GM12878 (cell line): ENCODE results near the gene KIF26A. TPM values are rescaled to one million over a fixed set of nuclear protein-coding genes. Genes with fewer than 3 reads are reported as not detected.

Source experiments
- ATAC-seq: fragments of 200-7000 bp; cut with Tn5 transposase; 3 replicates; pipeline ENCODE4 v1.9.1; 2020; ENCODE audit warnings: mild to moderate bottlenecking, moderate library complexity
- BruUV-seq: library from RNA; stranded (reverse); fragments of 400-500 nt; replicated peaks from 2 replicates; lab custom pipeline; 2021; lab: Mats Ljungman, UMichigan
- CTCF ChIA-PET: fragments of 300-600 bp; sonication (Branson Sonifier 250); formaldehyde crosslinking; extraction: SDS; loops from one replicate; lab custom pipeline; 2021; ENCODE audit warnings: inconsistent platforms; lab: Yijun Ruan, JAX
- POLR2A ChIA-PET: fragments of 350-600 bp; formaldehyde crosslinking; extraction: SDS; loops from one replicate; lab custom pipeline; 2021; ENCODE audit warnings: inconsistent platforms; lab: Charles Lee
- RAD21 ChIA-PET: fragments of 300-600 bp; sonication (Branson Sonifier 250); formaldehyde crosslinking; loops from one replicate; lab custom pipeline; 2023; ENCODE audit warnings: antibody characterized with exemption; ENCODE audit not compliant: unreplicated experiment; lab: Charles Lee
- SMC1A ChIA-PET: fragments of 300-600 bp; sonication (Branson Sonifier 250); formaldehyde crosslinking; loops from one replicate; lab custom pipeline; 2023; ENCODE audit not compliant: unreplicated experiment, uncharacterized antibody; lab: Charles Lee
- DNase-seq: peaks from one replicate; pipeline ENCODE4 v3.0.0-alpha.2; 2011; ENCODE audit warnings: low read depth, low spot score
- FAIRE-seq: peaks from 3 replicates; lab custom pipeline; 2011; peaks lifted over from hg19 to GRCh38; lab: Jason Lieb, UNC
- H2AFZ ChIP-seq: 2 replicates; pipeline ENCODE4 v1.6.0; 2011; ENCODE audit warnings: low read depth, low read length, control low read depth; ENCODE audit not compliant: control insufficient read depth
- H3K27ac ChIP-seq: 2 replicates; pipeline ENCODE4 v1.5.1; 2011; ENCODE audit warnings: control low read depth; ENCODE audit not compliant: control insufficient read depth, insufficient read depth
- H3K27me3 ChIP-seq, 2 experiments: replicated peaks in 1 of 2; 2 replicates each; pipeline versions ENCODE4 v1.6.0 to v1.6.1; 2011; ENCODE audit warnings: low read length in 1 of 2; ENCODE audit not compliant: control insufficient read depth in 2 of 2, insufficient read depth in 2 of 2
- H3K36me3 ChIP-seq, 2 experiments: 2 replicates each; pipeline ENCODE4 v1.5.1; 2011; ENCODE audit warnings: low read length in 1 of 2; ENCODE audit not compliant: control insufficient read depth in 2 of 2, insufficient read depth in 2 of 2
- H3K4me1 ChIP-seq: 2 replicates; pipeline ENCODE4 v1.6.1; 2011; ENCODE audit warnings: mild to moderate bottlenecking, low read length, moderate library complexity, mixed read lengths; ENCODE audit not compliant: control insufficient read depth, insufficient read depth
- H3K4me2 ChIP-seq: 2 replicates; pipeline ENCODE4 v1.6.0; 2011; ENCODE audit warnings: control low read depth; ENCODE audit not compliant: control insufficient read depth, insufficient read depth
- H3K4me3 ChIP-seq: fragments of 200-600 bp; sonication (generic); 2 replicates; pipeline ENCODE4 v1.5.1; 2016
- H3K79me2 ChIP-seq: 2 replicates; pipeline ENCODE4 v1.6.0; 2011; ENCODE audit warnings: low read length; ENCODE audit not compliant: control insufficient read depth, insufficient read depth
- H3K9ac ChIP-seq: 2 replicates; pipeline ENCODE4 v1.8.0; 2011; ENCODE audit warnings: low read length, control low read depth, mixed read lengths; ENCODE audit not compliant: control insufficient read depth, insufficient read depth
- H3K9me3 ChIP-seq: replicated peaks from 3 replicates; pipeline ENCODE4 v1.5.1; 2011; ENCODE audit warnings: mild to moderate bottlenecking, low read length; ENCODE audit not compliant: control insufficient read depth, insufficient read depth
- H4K20me1 ChIP-seq: 2 replicates; pipeline ENCODE4 v1.6.0; 2011; ENCODE audit not compliant: control insufficient read depth, insufficient read depth
- ATF3 ChIP-seq: IDR thresholded peaks from 2 replicates; pipeline ENCODE4 v1.6.1; 2011; ENCODE audit warnings: low read depth, mild to moderate bottlenecking, low read length, moderate library complexity, borderline replicate concordance; ENCODE audit errors: extremely low read depth
- HCFC1 ChIP-seq: fragments of 150-350 bp; IDR thresholded peaks from 2 replicates; pipeline ENCODE4 v1.6.1; 2014; ENCODE audit warnings: low read length
- HDGF ChIP-seq: fragments of 450-650 bp; IDR thresholded peaks from 2 replicates; pipeline ENCODE4 v1.6.1; 2016; ENCODE audit warnings: antibody characterized with exemption
- LARP7 ChIP-seq: fragments of 450-650 bp; IDR thresholded peaks from 2 replicates; pipeline ENCODE4 v1.6.1; 2017; ENCODE audit warnings: mild to moderate bottlenecking
- NBN ChIP-seq: fragments of 450-650 bp; IDR thresholded peaks from 2 replicates; pipeline ENCODE4 v1.6.1; 2016
- NR2F1 ChIP-seq: fragments of 450-650 bp; conservative IDR thresholded peaks from 2 replicates; pipeline ENCODE4 v1.6.1; 2017; ENCODE audit warnings: mild to moderate bottlenecking
- PAX5 ChIP-seq: IDR thresholded peaks from 2 replicates; pipeline ENCODE4 v1.6.1; 2011; ENCODE audit warnings: low read depth, low read length, borderline replicate concordance
- PAX8 ChIP-seq: fragments of 450-650 bp; IDR thresholded peaks from 2 replicates; pipeline ENCODE4 v1.6.1; 2017; ENCODE audit warnings: mild to moderate bottlenecking, moderate library complexity
- POU2F2 ChIP-seq: IDR thresholded peaks from 3 replicates; pipeline ENCODE4 v1.6.1; 2011; ENCODE audit warnings: low read depth, mild to moderate bottlenecking, low read length, borderline replicate concordance
- SIX5 ChIP-seq: IDR thresholded peaks from 2 replicates; pipeline ENCODE4 v1.6.1; 2011; ENCODE audit warnings: mild to moderate bottlenecking, low read depth, low read length, moderate library complexity; ENCODE audit not compliant: severe bottlenecking
- SMAD1 ChIP-seq: fragments of 450-650 bp; IDR thresholded peaks from 2 replicates; pipeline ENCODE4 v1.6.1; 2018; ENCODE audit warnings: mild to moderate bottlenecking, low read depth; ENCODE audit not compliant: partially characterized antibody
- SP1 ChIP-seq: IDR thresholded peaks from one replicate; pipeline ENCODE4 v1.6.1; 2011; ENCODE audit warnings: low read depth, low read length
- WGBS: methylation state at CpG from one replicate; pipeline ENCODE4 v1.1.6; 2016; ENCODE audit warnings: low lambda C conversion rate; ENCODE audit not compliant: insufficient replicate concordance, insufficient coverage; ENCODE audit errors: missing lambda C conversion rate; 5-methylcytosine and 5-hydroxymethylcytosine counted together
- in situ Hi-C: fragments of 300-500 bp; cut with MboI; formaldehyde crosslinking; loops from 9 replicates; pipeline ENCODE4 v1.14.3; 2018; ENCODE audit warnings: mixed read lengths
- intact Hi-C: fragments of 100-400 bp; cut with micrococcal nuclease; formaldehyde crosslinking; loops from one replicate; pipeline ENCODE4 v1.14.2; 2022; ENCODE audit not compliant: unreplicated experiment
- microRNA counts: library from miRNA; unstranded; fragments of <30 nt; microRNA quantifications from one replicate; lab custom pipeline; 2016
- microRNA-seq: library from miRNA; unstranded; fragments of <30 nt; microRNA quantifications from one replicate; pipeline ENCODE4, GENCODE V29; 2018
- polyA plus RNA-seq, 11 experiments: library from polyadenylated mRNA; depleted of rRNA in 4 of 11; unstranded in 6 of 11; stranded (reverse) in 5 of 11; fragments of >200 nt; fragmentation: Nextera tagmentation in 4 of 11; fragmentation: Illumina TruSeq in 1 of 11; extraction: Ambion mirVana in 4 of 11; extraction: Trizol in 1 of 11; gene quantifications; 1 replicate in 1 of 11; 2 replicates in 10 of 11; pipeline versions ENCODE4 v1.2.1 to v1.2.3, GENCODE V29; 2011 to 2016; ENCODE audit warnings: inconsistent platforms in 2 of 11, missing spikeins in 2 of 11, low read depth in 1 of 11
- small RNA-seq: library from RNA; depleted of rRNA; stranded (forward); fragments of <200 nt; gene quantifications from one replicate; pipeline ENCODE3, GENCODE V24; 2014
- total RNA-seq, 4 experiments: library from RNA; depleted of rRNA in 3 of 4; stranded (reverse); fragments of >200 nt in 3 of 4; fragmentation: Illumina TruSeq in 1 of 4; extraction: Trizol in 1 of 4; gene quantifications; 2 replicates each; pipeline versions ENCODE4 v1.2.1 to v1.2.3, GENCODE V29; 2013 to 2021

KIF26A gene
- total and polyA plus RNA-seq, 10 of the 15 experiments (the other 5 are each of a cell fraction or from before 2014, with no cell fraction given): 0.05 TPM; not detected in 9

DNA sequence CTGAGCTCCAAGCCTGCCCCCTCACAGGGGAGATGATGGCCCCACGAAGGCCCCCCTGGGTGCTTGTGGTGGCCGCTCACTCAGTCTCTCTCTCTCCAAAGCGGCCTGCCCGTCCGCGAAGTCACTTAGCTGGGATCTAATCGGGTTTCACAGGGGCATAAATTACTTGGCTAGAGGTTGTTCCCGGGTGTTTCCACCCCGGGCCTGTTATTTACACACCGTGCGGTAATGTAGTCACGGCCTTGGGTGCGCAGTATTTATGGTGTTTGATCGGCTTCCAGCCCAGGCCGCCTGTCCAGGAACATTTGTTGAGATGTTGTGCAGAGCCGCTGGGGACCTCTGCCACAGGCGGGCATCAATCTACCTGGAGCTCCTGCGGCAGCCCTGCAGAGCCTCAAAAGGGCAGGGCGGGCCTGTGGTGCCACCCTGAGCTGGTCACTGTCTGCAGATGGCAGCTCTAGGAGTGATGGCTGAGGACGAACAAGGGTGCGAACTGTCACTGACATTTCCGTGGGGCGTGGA, 91.2 kb downstream of the KIF26A start (continued):
- TF ChIP-seq NR2F1: no peak
- TF ChIP-seq NBN: no peak
- no peak for TF ChIP-seq LARP7
- no peak for TF ChIP-seq POU2F2

GRCh38 chr14:104230119-104230815, 91.9 kb downstream of the KIF26A start:
- no peaks in the 10 kb centered on the region for H3K79me2 ChIP-seq

More at GRCh38 chr14:104230119-104230815, 91.9 kb downstream of the KIF26A start:
- Histone ChIP-seq H2AFZ (no peak overlapping the region), H4K20me1 (no peaks in the 10 kb centered on the region), H3K4me3 (no peak overlapping the region), H3K9ac (no peak overlapping the region), H3K27ac (no peak overlapping the region), H3K27me3 (no peaks in the 10 kb centered on the region), H3K4me2 (no peak overlapping the region), H3K4me1 (no peaks in the 10 kb centered on the region), H3K36me3 (no peaks in the 10 kb centered on the region), H3K9me3 (no peaks in the 10 kb centered on the region; the same call in 2 of the 3 replicates)
- intact Hi-C loops (no loop called here), in situ Hi-C loops (no loop called here)
- FAIRE-seq (no peak), DNase-seq (no peak), ATAC-seq (no peak)
- POLR2A ChIA-PET: no interaction called here
- RAD21 ChIA-PET: no interaction called here
- SMC1A ChIA-PET: no interaction called here
- WGBS: 48% methylated on average over 19 of the region's 19 CpGs
- CTCF ChIA-PET: no interaction called here
- BruUV-seq: no TSS peak
- TF ChIP-seq HCFC1 (no peak), HDGF (no peak), SP1 (no peak), ATF3 (no peak), SMAD1 (no peak), PAX8 (no peak), PAX5 (no peak), SIX5 (no peak)

MicroRNAs encoded within 50 kb of the gene (microRNA counts, 767-probe panel; counts per million panel counts)
- 55.3 counts per million for microRNA hsa-miR-203 (lab: Ali Mortazavi, UCI)

Small RNA genes within 50 kb of the gene (microRNA-seq; reads per million reads assigned to microRNA genes)
- gene MIR203A: not detected
- not detected for gene MIR203B

Small RNA genes within 50 kb of the gene (small RNA-seq; reads per million reads assigned to genes)
- gene MIR203A: 0.16 reads per million

Other genes starting within 250 kb of the KIF26A start
- not detected in 2 replicates for gene TDRD9, start 210.1 kb upstream of the KIF26A start, total RNA-seq (2014; rRNA removed)
- not detected in 2 replicates for gene TDRD9, start 210.1 kb upstream of the KIF26A start, total RNA-seq (2014; rRNA removed; fragmentation: Illumina TruSeq; extraction: Trizol)
- not detected in 2 replicates for gene TDRD9, start 210.1 kb upstream of the KIF26A start, total RNA-seq (2021)
- 0.12 TPM in 1 of 2 replicates, not detected in the other for gene TDRD9, start 210.1 kb upstream of the KIF26A start, polyA plus RNA-seq (2011; rRNA removed)
- gene TDRD9, start 210.1 kb upstream of the KIF26A start, polyA plus RNA-seq (2014; fragmentation: Illumina TruSeq; extraction: Trizol): not detected in 2 replicates
- not detected for gene TDRD9, start 210.1 kb upstream of the KIF26A start, polyA plus RNA-seq (2014; fragmentation: Nextera tagmentation; extraction: Ambion mirVana)
- not detected in 2 replicates for gene TDRD9, start 210.1 kb upstream of the KIF26A start, polyA plus RNA-seq (2014; rRNA removed)
- not detected for gene TDRD9, start 210.1 kb upstream of the KIF26A start, polyA plus RNA-seq (2016; fragmentation: Nextera tagmentation; extraction: Ambion mirVana)
- not detected in 2 replicates for gene RD3L, start 196.1 kb upstream of the KIF26A start, total RNA-seq (2014; rRNA removed)
- not detected in 2 replicates for gene RD3L, start 196.1 kb upstream of the KIF26A start, total RNA-seq (2014; rRNA removed; fragmentation: Illumina TruSeq; extraction: Trizol)
- gene RD3L, start 196.1 kb upstream of the KIF26A start, total RNA-seq (2021): not detected in 2 replicates
- not detected in 2 replicates for gene RD3L, start 196.1 kb upstream of the KIF26A start, polyA plus RNA-seq (2011; rRNA removed)
- not detected in 2 replicates for gene RD3L, start 196.1 kb upstream of the KIF26A start, polyA plus RNA-seq (2014; fragmentation: Illumina TruSeq; extraction: Trizol)
- not detected for gene RD3L, start 196.1 kb upstream of the KIF26A start, polyA plus RNA-seq (2014; fragmentation: Nextera tagmentation; extraction: Ambion mirVana)
- gene RD3L, start 196.1 kb upstream of the KIF26A start, polyA plus RNA-seq (2014; rRNA removed): not detected in 2 replicates
- gene RD3L, start 196.1 kb upstream of the KIF26A start, polyA plus RNA-seq (2016; fragmentation: Nextera tagmentation; extraction: Ambion mirVana): not detected
- not detected in 2 replicates for gene ASPG, start 52.9 kb upstream of the KIF26A start, total RNA-seq (2014; rRNA removed)
- not detected in 2 replicates for gene ASPG, start 52.9 kb upstream of the KIF26A start, total RNA-seq (2014; rRNA removed; fragmentation: Illumina TruSeq; extraction: Trizol)
- 0.29 TPM in 1 of 2 replicates, not detected in the other for gene ASPG, start 52.9 kb upstream of the KIF26A start, total RNA-seq (2021)
- not detected in 2 replicates for gene ASPG, start 52.9 kb upstream of the KIF26A start, polyA plus RNA-seq (2011; rRNA removed)
- not detected in 2 replicates for gene ASPG, start 52.9 kb upstream of the KIF26A start, polyA plus RNA-seq (2014; fragmentation: Illumina TruSeq; extraction: Trizol)
- not detected for gene ASPG, start 52.9 kb upstream of the KIF26A start, polyA plus RNA-seq (2014; fragmentation: Nextera tagmentation; extraction: Ambion mirVana)
- gene ASPG, start 52.9 kb upstream of the KIF26A start, polyA plus RNA-seq (2014; rRNA removed): not detected in 2 replicates
- not detected for gene ASPG, start 52.9 kb upstream of the KIF26A start, polyA plus RNA-seq (2016; fragmentation: Nextera tagmentation; extraction: Ambion mirVana)